GM19438 (cell line): ENCODE results near the gene PHF21A.
"Not testable (repeated sequence)": the region's sequence is repeated elsewhere in the genome, so short reads cannot be mapped to it uniquely, and the experiment has no call there.

ENCODE experiments used
- ATAC-seq: cut with Tn5 transposase; IDR thresholded peaks from one replicate; pipeline ENCODE4 v1.9.1; 2021; ENCODE audit warnings: low read depth; ENCODE audit not compliant: unreplicated experiment

The PHF21A gene

GRCh38 chr11:46039990-46040389 is 81.3 kb downstream of the PHF21A start:
- no peak for ATAC-seq

- no peak for ATAC-seq
Measured at GRCh38 chr11:46038529-46038928, 82.7 kb downstream of the PHF21A start.

GRCh38 chr11:46036969-46037368 is 84.3 kb downstream of the PHF21A start:
- no peak for ATAC-seq

DNA sequence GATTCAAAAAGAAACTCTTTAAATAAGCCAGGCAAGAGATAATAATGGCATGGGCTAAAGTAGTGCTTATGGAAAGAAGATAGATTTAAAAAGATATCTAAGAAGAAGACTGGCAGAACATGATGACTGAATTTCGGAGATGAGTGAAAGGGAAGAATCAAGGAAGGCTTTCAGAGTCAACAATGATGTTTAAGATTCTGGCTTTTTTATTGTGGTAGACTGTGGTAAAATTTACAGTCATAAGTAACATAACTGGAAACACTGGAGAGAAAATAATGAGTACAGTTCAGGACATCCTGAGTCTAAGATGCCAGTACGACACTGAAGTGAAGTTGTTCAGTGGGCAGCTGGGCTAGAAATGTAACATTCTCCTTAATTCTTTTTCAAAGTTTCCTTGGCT is 85.2 kb downstream of the PHF21A start:
- no peak for ATAC-seq

DNA sequence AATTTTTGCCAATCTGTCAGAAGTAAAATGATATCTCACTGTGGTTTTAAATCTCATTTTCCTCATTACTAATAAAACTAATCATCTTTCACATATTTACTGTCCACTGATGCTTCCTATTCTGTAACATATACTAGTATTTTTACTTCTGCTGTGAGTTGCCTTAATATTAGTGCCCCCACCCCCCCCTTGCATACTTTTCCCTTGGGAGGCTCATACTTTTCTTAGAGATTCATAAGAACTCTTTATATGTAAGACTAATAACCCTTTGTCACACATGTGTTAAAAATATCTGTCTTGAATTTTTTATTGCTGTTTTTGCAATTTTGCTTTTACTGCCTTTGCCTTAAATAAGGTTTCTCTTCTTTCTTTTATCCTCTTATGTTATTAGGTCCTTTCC is 87.2 kb downstream of the PHF21A start:
- ATAC-seq = no peak

GRCh38 chr11:46026606-46027293 is 94.5 kb downstream of the PHF21A start:
- ATAC-seq = no peak

- no peak for ATAC-seq
Measured at GRCh38 chr11:46020084-46020599, 101.1 kb downstream of the PHF21A start.

DNA sequence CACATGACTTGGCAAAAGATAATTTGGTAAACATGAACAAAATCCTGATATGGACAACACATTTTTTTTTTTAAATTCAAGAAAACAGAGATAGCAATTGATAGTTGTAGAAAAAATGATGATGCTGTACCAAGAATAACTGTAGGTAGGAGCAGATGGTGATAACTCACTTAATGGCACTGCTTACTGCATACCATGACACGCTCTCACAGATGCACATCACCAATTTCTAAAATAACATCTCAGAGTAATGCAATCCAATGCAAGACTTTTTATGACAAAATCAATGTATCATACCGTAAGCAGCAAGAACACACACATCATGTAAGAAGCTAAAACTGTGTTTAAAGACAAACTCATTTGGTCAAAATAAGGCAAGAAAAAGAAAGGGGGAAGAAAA is 102.6 kb downstream of the PHF21A start:
- no peak for ATAC-seq

DNA sequence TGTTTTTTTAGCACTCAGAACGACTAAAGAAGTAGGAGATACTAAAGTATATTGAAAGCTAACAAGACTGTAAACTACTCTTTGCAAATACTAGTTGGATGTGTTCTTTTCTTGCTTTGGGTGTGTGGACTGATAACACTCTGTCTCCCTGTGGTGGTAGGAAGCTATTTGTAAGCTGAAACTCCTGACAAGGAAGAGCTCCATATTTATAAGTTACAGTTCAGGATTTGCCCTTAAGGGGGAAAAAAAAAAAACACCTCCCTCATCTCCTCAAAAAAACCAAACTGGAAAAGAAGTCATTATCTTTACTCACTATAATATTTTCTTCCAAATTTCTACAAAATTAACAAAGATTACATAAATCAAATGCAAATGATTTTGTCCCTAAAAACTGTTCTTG is 103.9 kb downstream of the PHF21A start:
- ATAC-seq = no peak

DNA sequence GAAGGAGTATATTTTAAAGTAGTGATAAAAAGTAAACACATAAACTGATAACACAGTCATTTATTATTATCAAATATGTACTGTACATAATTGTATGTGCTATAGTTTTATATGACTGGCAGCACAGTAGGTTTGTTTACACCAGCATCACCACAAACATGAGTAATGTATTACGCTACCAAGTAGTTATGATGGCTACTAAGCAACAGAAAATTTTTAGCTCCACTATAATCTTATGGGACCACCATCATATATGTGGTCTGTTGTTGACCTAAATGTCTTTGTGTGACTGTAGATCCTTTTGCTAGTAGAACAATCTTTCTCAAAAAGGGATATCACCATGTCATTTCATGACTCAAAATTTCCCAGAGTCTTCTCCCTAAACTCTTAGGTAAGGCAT is 105.3 kb downstream of the PHF21A start:
- no peak for ATAC-seq

GRCh38 chr11:46014168-46014567 is 107.1 kb downstream of the PHF21A start:
- ATAC-seq = not testable (repeated sequence)

DNA sequence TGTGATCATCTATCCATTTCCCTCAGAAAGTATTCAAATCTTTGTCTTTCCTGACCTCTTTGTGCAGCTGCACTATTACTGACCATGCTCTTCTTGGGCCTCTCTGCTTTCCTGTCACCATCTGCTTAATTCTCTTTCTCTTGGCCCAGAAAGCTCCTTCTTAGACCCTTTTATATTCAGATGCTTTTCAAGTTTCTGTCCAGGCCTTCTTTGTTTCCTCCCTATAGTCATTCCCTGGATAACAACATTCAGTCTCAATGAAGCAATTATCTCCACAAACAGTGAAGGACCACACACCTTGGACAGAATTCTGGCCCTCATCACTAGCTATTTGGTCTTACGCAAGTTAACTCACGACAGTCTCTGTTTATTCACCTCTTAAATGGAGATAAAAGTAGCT is 109.1 kb downstream of the PHF21A start:
- no peak for ATAC-seq

DNA sequence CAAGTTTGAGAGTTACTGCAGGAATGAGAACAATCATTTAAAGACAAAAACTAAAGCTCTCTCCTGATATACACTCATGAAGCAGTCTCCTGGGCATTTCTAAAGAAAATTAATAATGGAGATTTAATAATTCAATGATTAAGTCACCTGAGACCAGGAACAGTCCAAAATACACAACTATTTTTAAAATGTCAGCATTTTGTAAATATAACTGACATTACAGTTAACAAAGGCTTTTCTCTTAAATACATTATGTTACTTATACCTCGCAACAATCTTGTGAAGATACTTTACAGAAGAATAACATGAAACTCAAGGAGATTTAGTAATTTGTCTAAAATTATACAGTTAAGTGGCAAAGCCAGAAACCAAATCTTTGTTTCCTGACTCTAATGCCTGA is 111.2 kb downstream of the PHF21A start:
- no peak for ATAC-seq

DNA sequence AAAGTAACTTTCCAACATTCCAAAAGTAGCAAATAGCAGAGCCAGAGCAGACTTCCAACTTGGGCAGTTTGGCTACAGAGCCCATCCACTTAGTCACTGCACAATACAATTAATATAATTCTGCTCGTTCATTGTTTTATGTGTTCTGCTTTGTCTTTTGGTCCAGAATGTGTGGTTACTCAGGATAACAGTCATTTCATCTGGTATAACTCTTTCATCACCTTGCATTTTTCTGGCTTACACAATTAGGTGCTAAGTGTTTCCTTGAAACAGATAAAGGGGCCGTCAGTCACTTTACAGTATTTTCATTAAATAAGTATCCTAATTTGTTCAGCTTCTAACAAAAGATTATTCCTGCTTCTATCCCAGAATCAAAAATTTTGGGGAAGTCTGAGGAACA is 111.6 kb downstream of the PHF21A start:
- ATAC-seq = no peak

DNA sequence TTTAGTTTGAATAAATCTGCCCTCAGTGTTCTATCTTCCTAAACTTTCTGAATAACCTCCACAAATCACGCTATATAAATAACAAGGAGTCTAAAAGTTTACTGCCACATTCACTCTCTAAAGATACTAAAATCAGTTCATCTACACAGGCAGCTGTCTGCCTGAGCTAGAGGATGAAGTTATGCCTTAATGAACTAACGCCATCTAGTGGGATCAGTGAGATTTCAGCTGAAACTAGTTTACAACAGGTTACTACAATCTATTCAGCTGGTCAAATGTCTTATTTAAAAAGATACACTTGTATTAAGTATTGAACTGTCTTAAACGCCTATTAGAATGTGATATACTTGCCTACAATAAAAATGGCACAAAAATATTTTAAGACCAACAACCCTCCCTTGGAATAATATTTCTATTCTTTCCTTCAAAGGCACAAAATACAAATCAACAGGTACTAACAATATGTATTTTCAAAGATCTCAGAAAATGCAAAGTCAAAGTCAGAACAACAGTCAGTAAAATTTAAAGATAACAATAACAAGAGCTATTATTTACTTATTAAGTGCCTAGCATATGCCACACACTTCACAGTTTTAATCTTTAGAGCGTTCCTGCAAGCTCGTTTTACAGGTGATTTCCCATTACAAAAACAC is 114.7 kb downstream of the PHF21A start:
- no peak for ATAC-seq

DNA sequence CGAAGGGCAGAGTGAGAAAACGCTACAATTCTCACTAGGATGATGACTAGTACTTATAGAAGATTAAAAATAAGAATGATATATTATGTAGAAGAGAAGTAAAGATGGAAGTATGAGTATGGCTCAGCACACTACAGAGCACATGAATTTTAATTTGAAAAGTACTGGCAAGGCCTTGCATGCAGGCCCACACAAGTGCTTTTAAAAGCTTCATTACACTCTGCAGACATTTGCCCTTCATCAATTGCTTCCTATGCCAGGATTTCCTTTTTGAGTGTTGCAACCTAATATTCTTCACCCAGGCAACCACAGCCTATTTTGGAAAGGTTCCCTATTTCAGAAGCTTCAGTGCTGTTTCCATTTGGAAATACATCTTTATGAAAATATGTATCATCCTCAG is 117.7 kb downstream of the PHF21A start:
- no peak for ATAC-seq

DNA sequence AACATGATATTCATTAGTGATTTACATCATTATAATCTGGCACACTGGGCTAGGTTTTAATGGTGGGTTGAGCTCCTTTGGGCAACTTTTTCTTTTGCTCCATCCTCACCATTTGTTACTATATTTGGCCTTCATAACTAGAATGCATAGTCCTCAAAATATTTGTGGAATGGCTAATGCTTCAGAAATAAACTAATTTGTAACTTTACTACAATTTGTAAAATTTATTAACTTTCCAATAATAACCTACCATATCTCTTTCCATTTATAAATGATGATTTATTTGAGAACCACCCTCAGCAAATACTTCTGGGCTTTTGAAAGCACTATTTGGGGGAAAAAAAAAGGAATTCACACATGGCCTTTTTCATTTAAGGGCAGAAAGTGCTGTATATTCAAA is 119.1 kb downstream of the PHF21A start:
- ATAC-seq = no peak

DNA sequence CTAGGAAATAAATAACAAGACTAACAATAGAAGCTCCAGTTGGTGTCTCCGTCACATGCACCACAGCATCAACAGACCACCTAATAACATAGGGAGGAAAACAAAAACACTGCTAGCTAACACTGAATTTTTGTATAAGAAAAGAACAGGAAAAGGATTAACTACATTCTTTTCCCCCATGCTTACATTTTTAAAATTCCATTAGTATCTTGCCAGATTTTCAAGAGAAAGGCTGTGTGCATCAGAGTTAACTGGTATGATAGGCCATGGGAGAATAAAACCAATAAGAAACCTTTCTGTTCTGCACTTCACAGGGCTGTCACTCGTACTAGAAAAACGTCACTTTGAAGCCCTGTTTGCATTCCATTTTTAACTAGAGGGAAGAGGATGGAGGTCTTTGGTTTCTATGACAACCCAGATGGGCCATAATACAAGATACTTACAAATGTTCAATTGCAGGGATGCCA is 119.8 kb downstream of the PHF21A start:
- no peak for ATAC-seq

DNA sequence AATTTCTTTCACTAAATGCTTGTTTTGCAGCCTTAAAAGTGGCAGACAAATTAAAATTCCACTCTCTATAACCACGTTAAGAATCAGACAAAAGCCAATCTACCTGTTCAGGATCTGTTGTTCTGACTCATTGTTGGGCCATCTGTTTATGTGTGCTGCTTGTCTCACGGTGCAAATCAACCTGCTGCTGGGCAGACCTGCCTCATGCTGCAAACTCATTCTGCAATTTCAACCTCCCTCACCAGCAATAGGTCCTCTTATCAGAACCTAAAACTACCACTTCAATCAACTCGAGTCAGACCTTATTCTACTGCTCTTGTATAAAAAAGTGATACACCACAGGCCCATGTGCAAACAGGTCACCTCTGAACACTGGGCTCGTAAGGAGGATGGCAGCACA is 123.7 kb downstream of the PHF21A start:
- no peak for ATAC-seq

DNA sequence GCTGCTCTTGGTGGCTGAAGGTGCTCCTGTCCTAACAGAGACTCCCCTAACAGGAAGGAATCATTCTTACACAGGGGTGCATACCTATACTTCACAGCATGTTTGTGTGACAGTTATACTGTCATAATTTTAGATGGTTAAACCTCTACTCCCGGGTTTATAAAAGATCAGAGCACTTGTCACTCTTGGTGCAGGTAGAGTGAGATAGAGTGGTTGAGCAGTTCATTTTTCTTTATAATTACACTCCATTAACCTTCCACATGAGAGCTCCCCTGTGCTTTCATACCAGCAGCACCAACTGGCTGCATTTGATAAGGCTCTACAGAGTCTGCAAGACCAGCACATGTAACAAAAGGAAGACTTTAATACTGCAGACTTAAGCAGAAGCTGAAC is 125.9 kb downstream of the PHF21A start:
- no peak for ATAC-seq

- no peak for ATAC-seq
Measured at GRCh38 chr11:45994371-45995341, 126.6 kb downstream of the PHF21A start.
